ENCODE results near the gene TSEN2. TPM values are rescaled to one million over a fixed set of nuclear protein-coding genes. Genes with fewer than 3 reads are reported as not detected.

TSEN2 gene
- total RNA-seq, 1 experiment from 2014 or later = 26.8 TPM

- H3F3A ChIP-seq (ENCODE audit: insufficient read depth, low read depth) = peaks cover 50% of the 10 kb centered on the region
- no peaks in the 10 kb centered on the region for H3K27me3 ChIP-seq (ENCODE audit: insufficient read depth, low read depth)
- ChIA-PET POLR2A (ENCODE audit: unreplicated experiment) (interaction anchor here (0.6 kb wide), 1 partner anchor 208 kb away, joined by 10 read pairs; no protein-coding TSS in a partner anchor), CTCF (interaction anchor here (0.5 to 1.7 kb wide), 14 partner anchors 44 to 355 kb away, joined by 3 to 10 read pairs (median 4); no protein-coding TSS in a partner anchor)
- peak overlapping the region; percentile 27 for H3K4me2 ChIP-seq
- no peaks in the 10 kb centered on the region for H4K20me1 ChIP-seq (ENCODE audit: insufficient read depth)
- H3K27ac ChIP-seq = peak overlapping the region; percentile 82
- H3K4me3 ChIP-seq = no peak overlapping the region
- peaks cover 65% of the 10 kb centered on the region for H3K4me1 ChIP-seq (replicated peaks; ENCODE audit: insufficient read depth)
- BruUV-seq (replicated peaks) = no TSS peak
- TF ChIP-seq CTCF (conservative IDR thresholded peaks at IDR 0.05) (peak; percentile 94), EZH2 (IDR thresholded peaks at IDR 0.05; ENCODE audit: low read depth) (no peak)
- H2AFZ ChIP-seq = 0 out of 2 replicates have a peak overlapping the region, but pooled peaks have one; percentile 32
- H3K9me3 ChIP-seq (ENCODE audit: insufficient read depth, low read depth) = no peaks in the 10 kb centered on the region
- DNase-seq = no peak
- H3K79me2 ChIP-seq (ENCODE audit: low read depth) = peaks cover 18% of the 10 kb centered on the region
- H3K9me2 ChIP-seq (ENCODE audit: insufficient read depth) = no peaks in the 10 kb centered on the region
- no peaks in the 10 kb centered on the region for H3K36me3 ChIP-seq (ENCODE audit: low read depth)
- intact Hi-C loops (cut with micrococcal nuclease; ENCODE audit: unreplicated experiment) = loop anchor here (1.0 to 5.0 kb wide), 8 partner anchors 35 to 412 kb away; partner anchors contain the start of genes MKRN2 and PPARG
Measured at GRCh38 chr3:12479919-12480427, 4.3 kb upstream of the TSEN2 start.

- H3K4me1 ChIP-seq (replicated peaks; ENCODE audit: insufficient read depth) = peaks cover 43% of the 10 kb centered on the region
- peak overlapping the region; percentile 67 for H2AFZ ChIP-seq
- no peaks in the 10 kb centered on the region for H3K27me3 ChIP-seq (ENCODE audit: insufficient read depth, low read depth)
- peak overlapping the region; percentile 34 for H3K27ac ChIP-seq
- H3K36me3 ChIP-seq (ENCODE audit: low read depth) = peaks cover 18% of the 10 kb centered on the region
- H4K20me1 ChIP-seq (ENCODE audit: insufficient read depth) = no peaks in the 10 kb centered on the region
- no TSS peak for BruUV-seq (replicated peaks)
- H3F3A ChIP-seq (ENCODE audit: insufficient read depth, low read depth) = peaks cover 34% of the 10 kb centered on the region
- intact Hi-C loops (cut with micrococcal nuclease; ENCODE audit: unreplicated experiment) = loop anchor here (5.0 kb wide), 3 partner anchors 74 to 409 kb away; partner anchors contain the start of gene MKRN2
- POLR2A ChIA-PET (ENCODE audit: unreplicated experiment) = no interaction called here
- no peak for DNase-seq
- peak overlapping the region; percentile 78 for H3K4me3 ChIP-seq
- H3K79me2 ChIP-seq (ENCODE audit: low read depth) = peaks cover 52% of the 10 kb centered on the region
- H3K9me2 ChIP-seq (ENCODE audit: insufficient read depth) = no peaks in the 10 kb centered on the region
- H3K9me3 ChIP-seq (ENCODE audit: insufficient read depth, low read depth) = no peaks in the 10 kb centered on the region
- H3K4me2 ChIP-seq = peak overlapping the region; percentile 80
- CTCF ChIA-PET = interaction anchor here (0.6 to 1.4 kb wide), 2 partner anchors 25 to 46 kb away, joined by 3 to 8 read pairs; no protein-coding TSS in a partner anchor
- TF ChIP-seq EZH2 (IDR thresholded peaks at IDR 0.05; ENCODE audit: low read depth) (no peak), CTCF (conservative IDR thresholded peaks at IDR 0.05) (no peak)
Measured at GRCh38 chr3:12483410-12483809, 870 bp upstream of the TSEN2 start.

- H3F3A ChIP-seq (ENCODE audit: insufficient read depth, low read depth) = peaks cover 34% of the 10 kb centered on the region
- TSS peak; percentile 91 for BruUV-seq (replicated peaks)
- H3K27ac ChIP-seq = peak overlapping the region; percentile 34
- peak overlapping the region; percentile 67 for H2AFZ ChIP-seq
- peaks cover 39% of the 10 kb centered on the region for H3K4me1 ChIP-seq (replicated peaks; ENCODE audit: insufficient read depth)
- H3K4me2 ChIP-seq = peak overlapping the region; percentile 80
- no peaks in the 10 kb centered on the region for H3K9me2 ChIP-seq (ENCODE audit: insufficient read depth)
- H3K27me3 ChIP-seq (ENCODE audit: insufficient read depth, low read depth) = no peaks in the 10 kb centered on the region
- H3K4me3 ChIP-seq = peak overlapping the region; percentile 78
- H3K79me2 ChIP-seq (ENCODE audit: low read depth) = peaks cover 54% of the 10 kb centered on the region
- CTCF ChIA-PET = interaction anchor here (0.6 to 1.4 kb wide), 3 partner anchors 25 to 379 kb away, joined by 3 to 8 read pairs (median 3); no protein-coding TSS in a partner anchor
- H4K20me1 ChIP-seq (ENCODE audit: insufficient read depth) = no peaks in the 10 kb centered on the region
- peaks cover 23% of the 10 kb centered on the region for H3K36me3 ChIP-seq (ENCODE audit: low read depth)
- H3K9me3 ChIP-seq (ENCODE audit: insufficient read depth, low read depth) = no peaks in the 10 kb centered on the region
- intact Hi-C loops (cut with micrococcal nuclease; ENCODE audit: unreplicated experiment) = loop anchor here (5.0 kb wide), 3 partner anchors 73 to 408 kb away; partner anchors contain the start of gene MKRN2
- no peak for DNase-seq
- POLR2A ChIA-PET (ENCODE audit: unreplicated experiment) = interaction anchor here (0.5 to 0.7 kb wide), 2 partner anchors 78 to 274 kb away, joined by 3 read pairs; no protein-coding TSS in a partner anchor
- no peak for TF ChIP-seq EZH2 (IDR thresholded peaks at IDR 0.05; ENCODE audit: low read depth)
- no peak for TF ChIP-seq CTCF (conservative IDR thresholded peaks at IDR 0.05)
Measured at GRCh38 chr3:12483872-12484197, 445 bp upstream of the TSEN2 start.
